Activated T-cell treated with anti-CD3 and anti-CD28 coated beads, Interleukin-2, amount 50 U/mL, for 72 hours (primary cell): ENCODE measurements around the gene TAS1R2. TPM values are rescaled to one million over a fixed set of nuclear protein-coding genes. Genes with fewer than 3 reads are reported as not detected.
A peak's percentile ranks its signal among the peaks of the same experiment; 100 is the strongest.

Experiments
- ATAC-seq, 2 donors: fragments of 150-1000 bp; cut with Tn5 transposase; replicated peaks in 1 of 2; 2 replicates each; pipeline ENCODE4 v1.10.0; 2021; ENCODE audit warnings: moderate library complexity in 2 of 2, mild to moderate bottlenecking in 1 of 2
- DNase-seq, 2 donors: peaks; one replicate each; pipeline ENCODE4 v3.0.0; 2021 to 2022; ENCODE audit warnings: mixed read lengths in 1 of 2
- H3K27ac Mint-ChIP-seq: one replicate; pipeline ENCODE4 v1.8.0; 2022; ENCODE audit warnings: mild to moderate bottlenecking, moderate library complexity, mixed read lengths
- H3K27me3 Mint-ChIP-seq: one replicate; pipeline ENCODE4 v1.8.0; 2022; ENCODE audit warnings: low read depth, mixed read lengths
- H3K36me3 Mint-ChIP-seq, 2 donors: one replicate each; pipeline ENCODE4 v1.8.0; 2022; ENCODE audit warnings: mixed read lengths in 2 of 2, mild to moderate bottlenecking in 1 of 2; ENCODE audit not compliant: insufficient read depth in 2 of 2
- H3K4me1 Mint-ChIP-seq: one replicate; pipeline ENCODE4 v1.8.0; 2022; ENCODE audit warnings: low read depth, mixed read lengths
- H3K4me3 Mint-ChIP-seq, 2 donors: one replicate each; pipeline ENCODE4 v1.8.0; 2022; ENCODE audit warnings: mild to moderate bottlenecking in 2 of 2, mixed read lengths in 2 of 2, moderate library complexity in 2 of 2
- H3K9me3 Mint-ChIP-seq, 2 donors: one replicate each; pipeline ENCODE4 v1.8.0; 2022; ENCODE audit warnings: mixed read lengths in 2 of 2
- total RNA-seq, 2 donors: library from RNA; stranded (reverse); gene quantifications; one replicate each; pipeline ENCODE4 v1.2.3, GENCODE V29; 2022

TAS1R2 gene
- total RNA-seq, 2 donors from 2014 or later: not detected

- Mint-ChIP-seq H3K4me1 (no peaks in the 10 kb centered on the region), H3K27ac (no peak overlapping the region), H3K4me3 (no peak overlapping the region), H3K36me3 (peaks cover 0 to 1% of the 10 kb centered on the region in 2 donors), H3K27me3 (no peaks in the 10 kb centered on the region), H3K9me3 (no peaks in the 10 kb centered on the region)
- no peak for ATAC-seq
- DNase-seq: no peak
These were observed 21.1 kb upstream of the TAS1R2 start for GRCh38 chr1:18880585-18880984.

DNA sequence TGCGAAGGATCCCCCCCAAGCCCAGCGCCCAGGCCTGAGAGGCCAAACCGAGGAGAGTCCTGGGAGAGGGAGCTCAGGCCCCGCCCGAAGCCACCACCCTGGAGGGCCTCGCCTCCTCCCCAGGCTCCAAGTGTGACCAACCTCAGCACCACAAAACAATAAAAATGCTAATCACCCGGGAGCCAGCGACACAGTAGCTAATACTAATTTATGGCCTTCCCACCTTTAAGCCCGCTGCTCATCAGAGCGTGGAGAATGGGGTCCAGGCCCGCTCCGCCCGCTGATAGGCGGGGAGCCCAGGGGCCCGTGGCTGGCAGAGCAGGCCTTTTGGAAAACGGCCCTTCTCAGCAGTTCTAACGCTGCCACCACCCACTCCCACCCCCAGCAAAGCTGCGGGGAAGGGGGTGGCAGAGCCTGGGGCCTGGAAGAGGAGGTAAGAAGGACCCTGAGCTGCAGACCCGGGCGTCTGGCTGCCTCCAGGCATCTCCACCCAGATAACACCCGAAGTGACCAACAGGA is 20.4 kb upstream of the TAS1R2 start:
- Mint-ChIP-seq H3K36me3 (peaks cover 0 to 1% of the 10 kb centered on the region in 2 donors), H3K4me1 (no peaks in the 10 kb centered on the region), H3K4me3 (no peak overlapping the region), H3K9me3 (no peaks in the 10 kb centered on the region), H3K27ac (no peak overlapping the region), H3K27me3 (no peaks in the 10 kb centered on the region)
- ATAC-seq (no peak), DNase-seq (no peak)

DNA sequence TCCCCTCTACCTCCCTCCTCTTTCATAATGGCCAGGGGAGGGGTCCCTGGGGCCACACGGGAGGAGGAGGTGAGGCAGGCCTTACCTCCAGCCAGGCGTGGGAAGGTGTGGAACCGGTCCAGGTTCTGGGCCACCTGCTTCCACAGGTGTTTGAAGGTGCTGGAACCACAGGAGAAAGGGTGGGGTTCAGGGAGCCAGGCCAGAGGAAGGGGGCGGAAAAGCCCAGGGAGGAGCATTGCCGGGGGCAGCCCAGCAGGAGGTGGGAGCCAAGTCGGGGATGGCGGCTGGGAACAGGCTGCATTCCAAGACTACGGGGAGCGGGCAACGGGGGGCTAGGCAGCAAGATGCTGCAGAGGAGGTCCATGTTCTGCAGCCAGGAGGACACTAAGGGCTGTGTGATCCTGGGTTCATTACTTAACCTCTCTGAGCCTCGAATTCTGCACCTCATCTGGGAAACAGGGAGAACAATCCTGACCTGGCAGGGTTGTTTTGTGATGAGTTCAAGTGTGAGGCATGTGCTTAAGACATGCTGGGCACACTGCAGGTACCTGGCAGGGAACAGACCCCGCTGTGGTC is 19.8 kb upstream of the TAS1R2 start:
- H3K9me3 Mint-ChIP-seq: no peaks in the 10 kb centered on the region

DNA sequence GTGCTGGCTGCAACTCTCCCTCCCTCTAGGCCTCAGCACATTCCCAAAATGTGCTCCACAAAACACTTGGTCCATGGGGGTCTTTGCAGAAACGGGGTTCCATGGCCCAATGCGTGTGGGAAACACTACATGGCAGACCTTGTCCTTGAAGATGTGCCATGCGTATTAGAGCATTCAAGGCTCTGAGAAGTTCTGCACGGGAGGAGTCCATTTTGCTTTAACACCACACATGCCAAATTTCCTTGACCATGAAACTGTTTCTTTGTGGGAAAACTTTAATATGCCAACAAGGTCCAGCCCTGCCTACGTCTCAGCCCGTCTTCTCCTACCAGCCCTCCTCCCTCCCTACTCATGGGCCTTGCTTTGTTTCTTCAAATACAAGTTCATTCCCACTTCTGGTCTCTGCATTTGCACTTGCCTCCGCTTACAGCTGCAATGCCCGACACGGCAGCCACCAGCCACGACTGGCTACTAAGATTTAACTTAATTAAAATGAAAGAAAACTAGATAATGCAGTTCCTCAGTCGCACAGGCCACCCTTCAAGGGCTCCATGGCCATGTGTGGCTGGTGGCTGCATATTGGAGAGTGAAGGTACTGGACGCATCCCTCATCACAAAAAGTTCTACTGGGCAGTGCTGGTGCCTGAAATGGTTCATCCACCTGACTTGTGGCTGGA is 19.2 kb upstream of the TAS1R2 start:
- no peak for ATAC-seq
- H3K4me1 Mint-ChIP-seq: no peaks in the 10 kb centered on the region
- no peaks in the 10 kb centered on the region for H3K9me3 Mint-ChIP-seq
- H3K36me3 Mint-ChIP-seq: peaks cover 0 to 1% of the 10 kb centered on the region in 2 donors
- no peak overlapping the region for H3K27ac Mint-ChIP-seq
- DNase-seq: no peak
- H3K4me3 Mint-ChIP-seq: no peak overlapping the region
- no peaks in the 10 kb centered on the region for H3K27me3 Mint-ChIP-seq

More for the DNA sequence above, 19.8 kb upstream of the TAS1R2 start:
- Mint-ChIP-seq H3K36me3 (peaks cover 0 to 1% of the 10 kb centered on the region in 2 donors), H3K27me3 (no peaks in the 10 kb centered on the region), H3K27ac (no peak overlapping the region), H3K4me3 (no peak overlapping the region), H3K4me1 (no peaks in the 10 kb centered on the region)
- DNase-seq: no peak
- no peak for ATAC-seq

DNA sequence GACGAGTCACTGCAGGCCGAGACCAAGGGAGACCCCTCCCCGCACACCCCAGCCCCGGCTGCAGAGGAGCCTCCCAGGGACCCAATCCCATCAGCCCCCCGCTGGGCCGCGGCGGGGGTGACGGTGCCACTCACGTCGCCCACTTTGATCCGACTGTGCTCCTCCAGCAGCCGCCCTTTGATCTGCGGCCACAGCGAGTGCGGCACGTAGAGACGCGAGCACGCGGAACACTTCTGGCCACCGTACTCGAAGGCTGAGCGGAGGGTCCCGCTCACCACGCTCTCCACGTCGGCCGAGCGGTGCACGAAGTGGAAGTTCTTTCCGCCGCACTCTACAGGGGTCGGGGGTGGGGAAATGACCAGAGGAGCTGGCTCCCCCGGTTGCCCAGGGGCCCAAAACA is 17.8 kb upstream of the TAS1R2 start:
- H3K9me3 Mint-ChIP-seq: no peaks in the 10 kb centered on the region
- ATAC-seq (no peak), DNase-seq (no peak)
- no peaks in the 10 kb centered on the region for H3K27me3 Mint-ChIP-seq
- H3K27ac Mint-ChIP-seq: no peak overlapping the region
- peaks cover 0 to 1% of the 10 kb centered on the region in 2 donors for H3K36me3 Mint-ChIP-seq
- H3K4me3 Mint-ChIP-seq: no peak overlapping the region
- no peaks in the 10 kb centered on the region for H3K4me1 Mint-ChIP-seq

DNA sequence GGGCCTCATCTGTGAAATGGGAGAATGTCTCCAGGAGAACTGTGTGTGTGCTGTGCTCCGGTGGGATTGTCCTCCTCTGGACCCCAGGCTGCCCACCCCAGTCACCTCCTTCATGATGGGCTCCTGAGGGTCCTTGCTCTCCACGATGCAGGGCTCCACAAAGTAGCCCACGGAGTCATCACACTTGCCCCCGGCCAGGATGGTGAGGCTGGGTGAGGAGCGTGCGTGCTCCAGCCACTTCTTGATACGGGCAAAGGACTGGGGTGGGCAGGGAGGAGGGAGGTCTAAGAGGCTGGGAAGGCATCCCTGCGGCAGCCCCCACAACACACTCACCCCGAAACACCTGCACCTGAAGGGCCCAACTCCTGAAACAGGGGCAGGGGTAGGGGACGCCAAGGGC is 16.8 kb upstream of the TAS1R2 start:
- no peak for ATAC-seq
- Mint-ChIP-seq H3K9me3 (no peaks in the 10 kb centered on the region), H3K4me1 (no peaks in the 10 kb centered on the region), H3K4me3 (no peak overlapping the region), H3K27me3 (no peaks in the 10 kb centered on the region), H3K27ac (no peak overlapping the region), H3K36me3 (peaks cover 0 to under 1% of the 10 kb centered on the region in 2 donors)
- DNase-seq: no peak

- H3K27me3 Mint-ChIP-seq: no peaks in the 10 kb centered on the region
- no peaks in the 10 kb centered on the region for H3K9me3 Mint-ChIP-seq
- H3K36me3 Mint-ChIP-seq: no peaks in the 10 kb centered on the region
- H3K4me3 Mint-ChIP-seq: no peak overlapping the region
- ATAC-seq (no peak), DNase-seq (no peak)
- H3K27ac Mint-ChIP-seq: no peak overlapping the region
- H3K4me1 Mint-ChIP-seq: no peaks in the 10 kb centered on the region
These were observed 16.3 kb upstream of the TAS1R2 start for GRCh38 chr1:18875796-18876128.

- peak; percentile 71 to 78 for DNase-seq
- no peaks in the 10 kb centered on the region for H3K9me3 Mint-ChIP-seq
- H3K27ac Mint-ChIP-seq: no peak overlapping the region
- no peaks in the 10 kb centered on the region for H3K27me3 Mint-ChIP-seq
- no peaks in the 10 kb centered on the region for H3K4me1 Mint-ChIP-seq
- ATAC-seq: peak; percentile 60 to 68
- no peaks in the 10 kb centered on the region for H3K36me3 Mint-ChIP-seq
- no peak overlapping the region for H3K4me3 Mint-ChIP-seq
These were observed 15.8 kb upstream of the TAS1R2 start for GRCh38 chr1:18875107-18875795.

- H3K36me3 Mint-ChIP-seq: no peaks in the 10 kb centered on the region
- H3K27ac Mint-ChIP-seq: no peak overlapping the region
- no peaks in the 10 kb centered on the region for H3K27me3 Mint-ChIP-seq
- DNase-seq (no peak), ATAC-seq (no peak)
- no peaks in the 10 kb centered on the region for H3K4me1 Mint-ChIP-seq
- no peaks in the 10 kb centered on the region for H3K9me3 Mint-ChIP-seq
- no peak overlapping the region for H3K4me3 Mint-ChIP-seq
These were observed 15.1 kb upstream of the TAS1R2 start for GRCh38 chr1:18874600-18874999.

- Mint-ChIP-seq H3K27me3 (no peaks in the 10 kb centered on the region), H3K4me1 (no peaks in the 10 kb centered on the region), H3K4me3 (no peak overlapping the region), H3K27ac (no peak overlapping the region), H3K36me3 (no peaks in the 10 kb centered on the region), H3K9me3 (no peaks in the 10 kb centered on the region)
- DNase-seq: no peak
- no peak for ATAC-seq
These were observed 14.6 kb upstream of the TAS1R2 start for GRCh38 chr1:18874036-18874435.

GRCh38 chr1:18872071-18872611 is 12.7 kb upstream of the TAS1R2 start:
- H3K27me3 Mint-ChIP-seq: no peaks in the 10 kb centered on the region
- H3K9me3 Mint-ChIP-seq: no peaks in the 10 kb centered on the region
- H3K4me1 Mint-ChIP-seq: no peaks in the 10 kb centered on the region
- DNase-seq (no peak), ATAC-seq (no peak)
- no peaks in the 10 kb centered on the region for H3K36me3 Mint-ChIP-seq
- H3K4me3 Mint-ChIP-seq: no peak overlapping the region
- H3K27ac Mint-ChIP-seq: no peak overlapping the region

DNA sequence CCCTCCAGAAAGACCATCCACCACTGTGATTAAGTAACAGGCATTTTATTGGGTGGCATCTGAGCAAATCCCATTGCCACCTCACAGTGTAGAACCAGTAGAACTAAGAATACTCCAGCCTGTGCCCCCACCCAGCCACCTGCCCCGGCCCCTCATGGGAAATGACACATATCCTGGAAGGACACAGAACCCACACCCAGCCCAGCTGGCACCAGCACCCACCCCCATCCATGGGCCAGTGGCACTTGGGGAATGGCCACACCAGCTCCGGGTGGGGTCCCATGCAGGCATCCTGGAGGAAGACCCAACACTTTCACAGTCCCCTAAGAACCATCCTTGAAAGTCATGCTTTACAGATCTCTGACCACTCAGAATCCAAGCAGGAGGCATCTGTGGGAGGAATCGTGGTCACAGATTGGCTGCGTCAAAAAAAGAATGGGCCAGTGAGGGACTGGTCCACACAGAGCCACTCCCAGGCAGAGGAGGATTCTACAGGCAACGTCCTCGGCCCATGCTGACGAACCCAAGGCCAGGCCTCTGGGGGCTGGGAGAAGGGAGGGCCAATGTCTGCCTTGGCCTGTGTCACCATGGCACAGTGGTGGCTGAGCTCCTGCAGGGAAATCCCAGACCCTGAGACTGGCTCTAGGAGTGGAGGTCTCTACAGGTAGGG is 12.1 kb upstream of the TAS1R2 start:
- H3K4me3 Mint-ChIP-seq: no peak overlapping the region
- H3K9me3 Mint-ChIP-seq: no peaks in the 10 kb centered on the region
- peaks cover 4% of the 10 kb centered on the region for H3K27me3 Mint-ChIP-seq
- H3K27ac Mint-ChIP-seq: no peak overlapping the region
- no peak for DNase-seq
- H3K36me3 Mint-ChIP-seq: no peaks in the 10 kb centered on the region
- no peak for ATAC-seq
- H3K4me1 Mint-ChIP-seq: no peaks in the 10 kb centered on the region

DNA sequence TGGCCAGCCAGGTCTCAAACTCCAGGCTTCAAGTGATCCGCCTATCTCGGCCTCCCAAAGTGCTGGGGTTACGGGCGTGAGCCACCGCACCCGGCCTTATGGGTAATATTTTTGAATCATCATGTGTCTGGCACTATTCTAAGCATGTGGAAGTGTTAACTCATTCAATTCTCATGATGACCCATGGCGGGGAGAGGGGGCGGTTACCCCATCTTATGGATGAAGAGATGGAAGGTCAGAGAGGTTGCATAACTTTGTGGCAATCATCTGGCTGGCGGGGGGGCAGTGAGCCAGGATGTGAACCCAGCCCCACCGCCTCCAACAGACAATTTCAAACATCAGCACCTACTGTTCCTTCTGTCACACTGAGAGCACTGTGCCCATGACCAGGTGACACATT is 11.5 kb upstream of the TAS1R2 start:
- Mint-ChIP-seq H3K4me3 (no peak overlapping the region), H3K27ac (no peak overlapping the region), H3K9me3 (no peaks in the 10 kb centered on the region)

More for the DNA sequence above, 11.5 kb upstream of the TAS1R2 start:
- Mint-ChIP-seq H3K27me3 (peaks cover 6% of the 10 kb centered on the region), H3K4me1 (no peaks in the 10 kb centered on the region), H3K36me3 (no peaks in the 10 kb centered on the region)
- ATAC-seq: no peak
- DNase-seq: no peak
